ENCODE results near the gene LYSET. TPM values are rescaled to one million over a fixed set of nuclear protein-coding genes. Genes with fewer than 3 reads are reported as not detected.

Gene LYSET
- total RNA-seq, 1 experiment from 2014 or later: 25.6 TPM

- CTCF ChIA-PET: interaction anchor here (0.6 to 3.1 kb wide), 18 partner anchors 9 to 433 kb away, joined by 3 to 34 read pairs (median 4); partner anchors contain the start of genes GON7, ITPK1 and UBR7
- Mint-ChIP-seq H3K36me3 (peaks cover 10% of the 10 kb centered on the region; the same call in 1 of the 2 replicates), H3K27me3 (ENCODE audit: low read depth) (no peaks in the 10 kb centered on the region), H3K9me3 (no peaks in the 10 kb centered on the region), H3K27ac (peak overlapping the region; percentile 98), H3K4me1 (peaks cover 18% of the 10 kb centered on the region), H3K4me3 (peak overlapping the region; percentile 96)
- DNase-seq (ENCODE audit: low spot score) (no peak), ATAC-seq (no peak)
- POLR2A ChIA-PET: interaction anchor here (1.0 to 2.7 kb wide), 5 partner anchors 11 to 72 kb away, joined by 3 to 23 read pairs (median 3); partner anchors contain the start of genes GON7 and UBR7
- TF ChIP-seq ERG (CRISPR knock-in tag; IDR thresholded peaks at IDR 0.05): no peak
- TF ChIP-seq ZMAT4 (CRISPR knock-in tag; IDR thresholded peaks at IDR 0.05): no peak
- no peak for TF ChIP-seq JUN (CRISPR knock-in tag; IDR thresholded peaks at IDR 0.05)
- TF ChIP-seq ZNF396 (CRISPR knock-in tag; IDR thresholded peaks at IDR 0.05; ENCODE audit: borderline replicate concordance): no peak
- TF ChIP-seq HMGA2 (CRISPR knock-in tag; IDR thresholded peaks at IDR 0.05): no peak
- TF ChIP-seq USF2 (CRISPR knock-in tag; IDR thresholded peaks at IDR 0.05): no peak
- TF ChIP-seq JAZF1 (CRISPR knock-in tag; IDR thresholded peaks at IDR 0.05): no peak
- no peak for TF ChIP-seq TCF7 (CRISPR knock-in tag; IDR thresholded peaks at IDR 0.05; ENCODE audit: low read depth)
- TF ChIP-seq ZBTB43 (CRISPR knock-in tag; IDR thresholded peaks at IDR 0.05): no peak
- no peak for TF ChIP-seq ATF1 (CRISPR knock-in tag; IDR thresholded peaks at IDR 0.05)
- no peak for TF ChIP-seq CBFB (CRISPR knock-in tag; IDR thresholded peaks at IDR 0.05; ENCODE audit: low read depth)
- no peak for TF ChIP-seq NR2C2 (CRISPR knock-in tag; IDR thresholded peaks at IDR 0.05)
- no peak for TF ChIP-seq PRDM15 (CRISPR knock-in tag; IDR thresholded peaks at IDR 0.05)
- TF ChIP-seq ZNF317 (CRISPR knock-in tag; IDR thresholded peaks at IDR 0.05; ENCODE audit: borderline replicate concordance, low read depth): no peak
- TF ChIP-seq IRF1 (CRISPR knock-in tag; IDR thresholded peaks at IDR 0.05): no peak
- TF ChIP-seq CDX4 (CRISPR knock-in tag; IDR thresholded peaks at IDR 0.05; ENCODE audit: borderline replicate concordance): no peak
- TF ChIP-seq NFYB (CRISPR knock-in tag; conservative IDR thresholded peaks at IDR 0.05; ENCODE audit: low read depth): no peak
- no peak for TF ChIP-seq SMAD4 (CRISPR knock-in tag; IDR thresholded peaks at IDR 0.05)
- TF ChIP-seq MLX (CRISPR knock-in tag; IDR thresholded peaks at IDR 0.05): no peak
- TF ChIP-seq ZBTB21 (CRISPR knock-in tag; IDR thresholded peaks at IDR 0.05; ENCODE audit: borderline replicate concordance): no peak
Observed at GRCh38 chr14:93185349-93185720, 218 bp downstream of the LYSET start.

All from WTC11 (cell line).